ENCODE data around the gene RBM11.

DNA sequence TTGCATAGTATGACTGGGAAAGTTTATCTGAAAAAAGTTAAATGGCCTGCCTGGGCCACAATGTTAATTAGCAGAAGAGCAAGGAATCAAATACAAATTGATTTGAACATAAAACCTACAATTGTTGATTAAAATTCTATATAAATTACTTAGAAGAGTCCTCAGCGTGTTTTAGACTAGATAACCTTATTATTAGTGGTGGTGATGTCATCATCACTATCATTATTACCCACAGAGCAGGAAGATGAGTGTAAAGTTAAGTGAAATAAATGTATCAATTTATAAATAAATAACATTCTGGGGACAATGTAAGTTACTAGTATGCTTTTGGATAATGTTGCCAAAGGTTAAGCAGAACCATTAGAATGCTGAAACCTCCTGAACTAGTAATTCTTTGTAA is 46.1 kb downstream of the RBM11 start:
- TF ChIP-seq ZNF274 (IDR thresholded peaks at IDR 0.05; ENCODE audit: low read depth, low read length) (no peak), SUZ12 (IDR thresholded peaks at IDR 0.05; ENCODE audit: extremely low read depth, insufficient read depth, insufficient read length) (no peak)

All from NT2/D1 (cell line).